Spleen (tissue), 11 donors: ENCODE results near the gene DNAH17. TPM values are rescaled to one million over a fixed set of nuclear protein-coding genes. Genes with fewer than 3 reads are reported as not detected.

Source experiments
- DNase-seq: peaks from one replicate; pipeline ENCODE4 v3.0.0-alpha.2; 2020
- H3K27ac ChIP-seq, 8 donors: fragments of 200-600 bp; sonication (generic) in 7 of 8; 1 replicate in 4 of 8; 2 replicates in 4 of 8; pipeline versions ENCODE4 v1.5.0 to v1.8.0; 2016 to 2021; ENCODE audit warnings: inconsistent platforms in 4 of 8, mild to moderate bottlenecking in 4 of 8, moderate library complexity in 1 of 8
- H3K27me3 ChIP-seq, 7 donors: fragments of 200-600 bp; sonication (generic) in 6 of 7; replicated peaks in 1 of 7; 1 replicate in 4 of 7; 2 replicates in 3 of 7; pipeline versions ENCODE4 v1.5.0 to v1.8.0; 2016 to 2021; ENCODE audit warnings: inconsistent platforms in 3 of 7, mild to moderate bottlenecking in 1 of 7
- H3K36me3 ChIP-seq, 6 donors: fragments of 200-600 bp; sonication (generic) in 5 of 6; 1 replicate in 4 of 6; 2 replicates in 2 of 6; pipeline versions ENCODE4 v1.5.0 to v1.8.0; 2016 to 2021; ENCODE audit warnings: inconsistent platforms in 2 of 6
- H3K4me1 ChIP-seq, 6 donors: fragments of 200-600 bp; sonication (generic) in 5 of 6; 1 replicate in 3 of 6; 2 replicates in 3 of 6; pipeline versions ENCODE4 v1.5.0 to v1.8.0; 2016 to 2021; ENCODE audit warnings: inconsistent platforms in 3 of 6
- H3K4me3 ChIP-seq, 8 donors: fragments of 200-600 bp; sonication (generic) in 7 of 8; 1 replicate in 4 of 8; 2 replicates in 4 of 8; pipeline versions ENCODE4 v1.5.0 to v1.8.0; 2016 to 2021; ENCODE audit warnings: inconsistent platforms in 4 of 8, mild to moderate bottlenecking in 4 of 8, moderate library complexity in 2 of 8
- H3K9me3 ChIP-seq, 8 donors: fragments of 200-600 bp; sonication (generic) in 7 of 8; 1 replicate in 4 of 8; 2 replicates in 4 of 8; pipeline versions ENCODE4 v1.5.0 to v1.8.0; 2016 to 2021; ENCODE audit warnings: inconsistent platforms in 4 of 8
- POLR2A ChIP-seq, 3 donors: fragments of 450-650 bp; IDR thresholded peaks; one replicate each; pipeline ENCODE4 v1.5.1; 2017; ENCODE audit warnings: antibody characterized with exemption in 3 of 3, mild to moderate bottlenecking in 1 of 3
- POLR2AphosphoS5 ChIP-seq, 3 donors: sonication (generic); formaldehyde crosslinking; IDR thresholded peaks; one replicate each; pipeline ENCODE4 v1.5.1; 2017; ENCODE audit warnings: antibody characterized with exemption in 3 of 3
- WGBS, 5 donors: extraction: QIAGEN DNeasy Blood & Tissue Kit in 3 of 5; methylation state at CpG; one replicate each; pipeline versions ENCODE4 v1.1.5 to v1.1.7; 2013 to 2018; 5-methylcytosine and 5-hydroxymethylcytosine counted together
- intact Hi-C: fragments of 100-400 bp; cut with DNase I; formaldehyde crosslinking; loops from one replicate; pipeline ENCODE4 v1.15.0; 2023; ENCODE audit warnings: low total_unique reads
- polyA plus RNA-seq, 3 donors: library from polyadenylated mRNA; stranded (reverse); fragments of 200-250 nt; gene quantifications; one replicate each; pipeline ENCODE4 v1.2.1, GENCODE V29; 2013
- total RNA-seq, 7 donors: library from RNA; depleted of rRNA in 3 of 7; stranded (reverse); fragments of >200 nt in 3 of 7; fragmentation: NEBNext Ultra II Directional in 4 of 7; extraction: Animal tissue kit (Norgen Biotek cat#: 25700) in 4 of 7; gene quantifications; one replicate each; pipeline versions ENCODE4 v1.1.0 to v1.2.1, GENCODE V29; 2016 to 2021
- TF ChIP-seq, protein P1 (sequence below), 11 experiments: fragments of 200-600 bp in 7 of 11; fragments of 450-650 bp in 4 of 11; sonication (generic) in 4 of 11; IDR thresholded peaks in 8 of 11; conservative IDR thresholded peaks in 3 of 11; 1 replicate in 7 of 11; 2 replicates in 4 of 11; pipeline versions ENCODE4 v1.4.0 to v1.8.0; 2016 to 2021; ENCODE audit warnings: antibody characterized with exemption in 11 of 11, inconsistent platforms in 4 of 11, mild to moderate bottlenecking in 1 of 11
- donor health status: healthy with polysubstance abuse.
- donor health status: DM: no; HTN: no; CAD: no; lungs with moderate emphysema.
- donor health status: DM: no; HTN: no; CAD: no.
- donor health status: Bipolar disorder and iron deficiency.
- donor health status: healthy.
- donor health status: DM: no; HTN: no; CAD: no.
- donor health status: DM: yes; HTN: yes; CAD: no.

DNAH17 gene
- total and polyA plus RNA-seq, 10 donors = 0.06 to 1.0 (median 0.72) TPM; not detected in 1

DNA sequence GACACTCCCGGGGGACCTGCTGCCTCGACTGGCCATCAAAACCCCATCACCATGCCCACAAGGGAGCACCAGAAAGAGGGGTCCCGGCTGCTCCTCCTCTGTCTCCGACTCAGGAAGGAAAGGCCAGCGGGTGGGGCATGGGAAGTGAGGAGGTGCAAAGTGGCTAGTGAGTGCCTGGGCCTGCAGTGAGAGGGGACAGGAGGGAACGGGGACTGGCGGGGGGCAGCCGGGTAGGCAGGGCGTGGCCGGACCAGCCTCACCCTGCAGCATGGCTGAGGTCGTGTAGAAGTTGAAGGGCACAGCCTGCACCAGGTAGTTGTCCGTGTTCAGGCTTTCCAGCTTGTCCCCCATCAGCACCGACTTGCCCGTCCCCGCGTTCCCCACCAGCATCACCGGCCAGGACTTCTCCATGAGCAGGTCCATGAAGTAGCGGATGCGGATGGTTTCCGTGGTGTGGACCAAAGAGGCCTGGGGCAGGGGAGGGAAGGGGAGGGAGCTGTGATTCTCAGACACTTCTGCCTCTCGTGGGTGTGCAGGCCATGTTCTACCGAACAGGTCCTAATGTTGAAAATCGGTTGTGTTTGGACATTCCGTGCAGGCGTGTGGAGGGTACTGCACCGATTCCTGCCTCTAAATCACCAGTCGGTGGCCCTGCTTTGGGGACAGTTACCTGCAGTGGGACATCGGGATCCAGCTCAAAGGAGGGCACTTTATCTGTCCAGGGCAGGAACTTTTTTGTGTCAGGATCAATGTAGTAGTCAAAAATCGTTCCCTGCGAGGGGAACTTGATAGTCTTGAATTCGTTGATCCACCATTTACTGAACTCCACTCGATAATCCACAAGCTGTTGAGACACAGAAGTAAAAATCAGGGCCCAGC, 91.7 kb downstream of the DNAH17 start:
- Histone ChIP-seq H3K27me3 (peaks cover 0 to 33% (median 0%) of the 10 kb centered on the region in 7 donors), H3K36me3 (no peaks in the 10 kb centered on the region), H3K4me3 (peak overlapping the region in 1 of 8 donors; percentile 65), H3K27ac (no peak overlapping the region), H3K9me3 (no peaks in the 10 kb centered on the region), H3K4me1 (peaks cover 6 to 15% (median 11%) of the 10 kb centered on the region in 6 donors)
- WGBS, 5 donors = 74 to 88% (median 82%) methylated on average over 31 to 32 of the region's 32 CpGs
- intact Hi-C loops = no loop called here
- no peak for DNase-seq
- no peak for TF ChIP-seq POLR2AphosphoS5 (IDR thresholded peaks at IDR 0.05)
- TF ChIP-seq, protein P1, sequence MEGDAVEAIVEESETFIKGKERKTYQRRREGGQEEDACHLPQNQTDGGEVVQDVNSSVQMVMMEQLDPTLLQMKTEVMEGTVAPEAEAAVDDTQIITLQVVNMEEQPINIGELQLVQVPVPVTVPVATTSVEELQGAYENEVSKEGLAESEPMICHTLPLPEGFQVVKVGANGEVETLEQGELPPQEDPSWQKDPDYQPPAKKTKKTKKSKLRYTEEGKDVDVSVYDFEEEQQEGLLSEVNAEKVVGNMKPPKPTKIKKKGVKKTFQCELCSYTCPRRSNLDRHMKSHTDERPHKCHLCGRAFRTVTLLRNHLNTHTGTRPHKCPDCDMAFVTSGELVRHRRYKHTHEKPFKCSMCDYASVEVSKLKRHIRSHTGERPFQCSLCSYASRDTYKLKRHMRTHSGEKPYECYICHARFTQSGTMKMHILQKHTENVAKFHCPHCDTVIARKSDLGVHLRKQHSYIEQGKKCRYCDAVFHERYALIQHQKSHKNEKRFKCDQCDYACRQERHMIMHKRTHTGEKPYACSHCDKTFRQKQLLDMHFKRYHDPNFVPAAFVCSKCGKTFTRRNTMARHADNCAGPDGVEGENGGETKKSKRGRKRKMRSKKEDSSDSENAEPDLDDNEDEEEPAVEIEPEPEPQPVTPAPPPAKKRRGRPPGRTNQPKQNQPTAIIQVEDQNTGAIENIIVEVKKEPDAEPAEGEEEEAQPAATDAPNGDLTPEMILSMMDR (IDR thresholded peaks at IDR 0.05 in 8 of 11, conservative IDR thresholded peaks at IDR 0.05 in 3 of 11) = no peak
- TF ChIP-seq POLR2A (IDR thresholded peaks at IDR 0.05) = no peak

DNA sequence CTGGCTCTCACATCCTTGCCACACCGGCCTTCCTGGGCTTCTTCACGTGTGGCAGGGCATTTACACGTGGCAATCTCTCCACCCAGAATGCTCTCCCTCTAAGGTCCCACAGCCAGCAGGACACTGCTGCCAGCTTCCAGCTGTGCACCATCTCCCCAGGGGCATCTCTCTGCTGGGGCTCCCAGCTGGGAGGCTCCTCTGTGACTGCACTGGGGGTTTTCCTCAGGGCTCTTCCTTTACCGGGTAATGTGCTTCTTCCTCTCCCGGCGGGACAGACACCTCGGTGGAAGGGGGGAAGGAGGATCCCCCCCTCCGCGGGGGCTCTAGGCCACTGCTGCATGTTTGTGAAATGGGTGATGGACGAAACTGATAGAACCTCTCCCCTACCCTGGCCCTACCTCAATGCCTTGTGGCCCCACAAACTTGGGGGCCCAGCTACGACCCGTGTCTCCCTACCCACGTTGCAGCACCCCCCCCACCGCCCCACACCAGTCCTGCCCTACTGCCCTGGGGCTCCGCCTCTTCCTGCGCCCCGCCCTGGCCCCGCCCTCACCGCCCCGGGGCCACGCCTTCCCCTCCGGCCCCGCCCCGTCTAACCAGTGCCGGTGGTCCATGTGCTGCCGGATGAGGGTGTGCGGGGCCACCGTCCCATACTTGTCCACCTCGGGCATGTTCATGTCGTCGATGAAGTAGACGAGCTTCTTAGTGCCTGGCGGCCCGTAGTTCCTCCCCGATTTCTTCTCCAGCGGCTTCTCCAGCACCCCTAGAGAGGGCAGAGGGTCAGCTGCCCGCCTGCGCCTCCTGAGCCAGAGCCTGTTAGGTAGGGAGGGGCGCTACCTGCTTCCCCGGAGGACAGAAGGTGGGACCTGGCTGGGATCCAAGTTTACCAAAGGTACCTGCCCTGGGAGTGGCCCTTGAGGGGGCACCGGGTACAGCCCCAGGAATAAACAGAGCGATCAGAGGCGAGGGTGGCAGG, 92.6 kb downstream of the DNAH17 start:
- Histone ChIP-seq H3K27me3 (peaks cover 0 to 33% (median 0%) of the 10 kb centered on the region in 7 donors), H3K9me3 (no peaks in the 10 kb centered on the region), H3K27ac (no peak overlapping the region), H3K36me3 (no peaks in the 10 kb centered on the region), H3K4me1 (peaks cover 6 to 15% (median 11%) of the 10 kb centered on the region in 6 donors), H3K4me3 (peak overlapping the region in 5 of 8 donors; percentile 6 to 65 (median 34))
- DNase-seq = peak; percentile 87
- 7 to 17% (median 10%) methylated on average over 14 to 43 of the region's 43 CpGs for WGBS, 5 donors
- TF ChIP-seq, protein P1 (IDR thresholded peaks at IDR 0.05 in 8 of 11, conservative IDR thresholded peaks at IDR 0.05 in 3 of 11) = no peak
- TF ChIP-seq POLR2AphosphoS5 (IDR thresholded peaks at IDR 0.05) = no peak
- no peak for TF ChIP-seq POLR2A (IDR thresholded peaks at IDR 0.05)
- intact Hi-C loops = no loop called here

DNA sequence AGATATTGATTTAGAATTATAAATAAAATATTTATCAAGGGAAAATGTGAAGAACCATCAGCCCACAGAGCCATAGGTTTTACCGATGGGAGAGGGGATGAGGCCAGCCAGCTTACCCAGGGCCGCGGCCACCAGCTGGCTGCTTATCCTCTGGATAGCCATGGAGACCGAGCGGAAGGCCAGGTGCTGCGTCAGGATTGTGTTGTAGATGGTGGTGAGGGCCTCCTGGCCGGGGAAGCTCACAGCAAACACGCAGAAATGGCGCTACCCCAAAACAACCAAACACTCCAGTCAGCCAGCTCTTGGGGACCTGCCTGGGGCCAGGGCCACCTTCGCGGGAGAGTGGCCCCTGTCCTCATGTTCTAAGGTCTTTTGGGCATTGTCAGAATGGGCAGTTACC, 97.8 kb downstream of the DNAH17 start:
- Histone ChIP-seq H3K27me3 (peaks cover 0 to 27% (median 0%) of the 10 kb centered on the region in 7 donors), H3K27ac (no peak overlapping the region), H3K9me3 (no peaks in the 10 kb centered on the region), H3K36me3 (no peaks in the 10 kb centered on the region), H3K4me1 (peaks cover 2 to 14% (median 4%) of the 10 kb centered on the region in 6 donors), H3K4me3 (no peak overlapping the region)
- WGBS, 5 donors = 91 to 96% (median 94%) methylated on average over 11 of the region's 11 CpGs
- TF ChIP-seq, protein P1 (IDR thresholded peaks at IDR 0.05 in 8 of 11, conservative IDR thresholded peaks at IDR 0.05 in 3 of 11) = no peak
- no peak for TF ChIP-seq POLR2AphosphoS5 (IDR thresholded peaks at IDR 0.05)
- TF ChIP-seq POLR2A (IDR thresholded peaks at IDR 0.05) = no peak
- intact Hi-C loops = no loop called here
- no peak for DNase-seq
